IPS DF 4.7 (cell line): ENCODE data around the gene POFUT1.
"Not testable (repeated sequence)": the region's sequence is repeated elsewhere in the genome, so short reads cannot be mapped to it uniquely, and the experiment has no call there.

Experiments
- DNase-seq: peaks from one replicate; pipeline ENCODE4 v3.0.0-alpha.2; 2013; ENCODE audit warnings: low spot score; ENCODE audit errors: extremely low read depth

POFUT1 gene

DNA sequence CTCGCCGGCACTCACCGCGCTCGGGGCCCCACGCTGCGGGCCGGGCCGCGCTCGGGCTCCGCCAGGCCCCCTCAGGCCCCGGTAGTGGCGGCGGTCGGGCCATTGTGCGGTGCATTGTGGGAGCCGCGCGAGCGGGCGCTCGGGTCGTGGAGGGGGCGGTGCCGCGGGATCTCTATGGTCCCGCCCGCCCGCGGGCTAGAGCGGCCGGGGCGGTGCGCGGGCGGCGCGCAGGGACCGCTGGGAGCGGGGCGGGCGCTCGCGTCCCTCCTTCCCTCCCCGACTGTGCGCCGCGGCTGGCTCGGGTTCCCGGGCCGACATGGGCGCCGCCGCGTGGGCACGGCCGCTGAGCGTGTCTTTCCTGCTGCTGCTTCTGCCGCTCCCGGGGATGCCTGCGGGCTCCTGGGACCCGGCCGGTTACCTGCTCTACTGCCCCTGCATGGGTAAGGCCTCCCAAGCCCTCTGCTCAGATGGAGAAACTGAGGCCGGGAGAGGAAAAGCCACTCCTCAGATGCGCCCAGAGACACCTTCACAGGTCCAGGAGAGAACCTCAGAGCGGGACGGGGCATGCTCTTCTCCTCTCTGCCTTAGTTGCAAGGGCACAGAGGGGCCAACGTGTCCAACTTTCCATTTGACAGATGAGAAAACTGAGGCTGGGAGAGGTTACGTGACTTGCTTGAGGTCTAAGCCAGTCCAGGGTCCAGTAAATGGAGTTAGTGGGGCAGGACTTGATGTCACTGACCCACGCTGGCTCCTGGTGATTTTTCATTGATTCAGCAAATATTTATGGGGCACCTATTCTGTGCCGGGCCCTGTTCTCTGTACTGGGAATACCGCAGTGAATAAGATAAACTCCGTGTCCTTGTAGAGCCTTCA is at the start of gene POFUT1, which contains the start of gene PLAGL2:
Gene POFUT1, plus strand, starts transcription at position 255 of the 873 bp plus-strand sequence. Its CDS starts 62 bp downstream, at position 317.
Gene PLAGL2, minus strand, starts transcription at position 118 of the 873 bp plus-strand sequence. CDS start 5,565 bp downstream, outside the sequence.
- DNase-seq, result no peak

DNA sequence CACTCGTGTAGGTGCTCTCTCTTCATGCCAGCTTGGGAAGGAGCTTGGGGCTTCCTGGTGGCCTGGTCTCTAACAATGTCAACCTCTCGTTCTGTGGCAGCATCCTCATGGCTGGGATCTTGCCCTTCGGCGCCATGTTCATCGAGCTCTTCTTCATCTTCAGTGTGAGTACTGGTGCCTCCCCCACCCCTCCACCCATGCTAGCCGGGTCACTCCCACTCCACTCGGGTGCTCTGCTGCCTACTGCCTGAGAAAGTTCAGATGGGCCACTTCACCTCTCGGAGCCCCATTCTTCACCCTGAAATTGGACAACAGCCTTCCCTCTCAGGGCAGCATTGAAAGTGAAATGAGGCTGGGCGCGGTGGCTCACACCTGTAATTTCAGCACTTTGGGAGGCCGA is 49.3 kb upstream of the POFUT1 start:
- no peak for DNase-seq

DNA sequence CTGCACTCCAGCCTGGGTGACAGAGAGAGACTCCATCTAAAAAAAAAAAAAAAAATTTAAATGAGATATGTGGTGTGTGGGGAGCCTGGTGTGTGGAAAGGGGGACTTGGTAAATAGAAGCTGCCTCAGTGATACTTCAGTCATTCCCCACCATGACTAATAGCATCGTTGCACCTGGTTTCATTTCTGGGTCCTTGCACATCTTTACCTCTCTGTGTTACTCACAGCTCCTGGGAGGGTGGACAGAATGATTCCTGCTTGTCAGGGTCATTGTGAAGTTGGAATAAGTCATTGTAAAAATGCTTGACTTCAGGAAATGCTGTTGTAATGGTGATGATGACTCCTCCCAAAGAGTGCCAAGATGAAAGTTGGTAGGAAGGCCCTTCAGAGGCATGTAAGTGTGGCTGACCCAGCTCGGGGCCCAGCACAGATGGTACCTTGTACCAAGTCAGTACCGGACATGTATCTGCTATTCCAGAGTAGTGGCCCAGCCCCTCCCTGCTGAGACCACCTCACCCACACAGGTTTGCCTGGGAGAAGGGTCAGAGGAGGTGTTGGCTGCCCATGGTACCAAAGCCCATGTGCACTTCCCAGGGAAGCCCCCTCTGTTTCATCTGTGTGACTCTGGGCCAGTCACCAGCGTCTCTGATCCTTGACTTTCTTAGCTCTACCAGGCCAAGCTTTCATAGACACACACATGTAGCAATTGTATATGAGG is 48.6 kb upstream of the POFUT1 start:
- DNase-seq, result no peak

DNA sequence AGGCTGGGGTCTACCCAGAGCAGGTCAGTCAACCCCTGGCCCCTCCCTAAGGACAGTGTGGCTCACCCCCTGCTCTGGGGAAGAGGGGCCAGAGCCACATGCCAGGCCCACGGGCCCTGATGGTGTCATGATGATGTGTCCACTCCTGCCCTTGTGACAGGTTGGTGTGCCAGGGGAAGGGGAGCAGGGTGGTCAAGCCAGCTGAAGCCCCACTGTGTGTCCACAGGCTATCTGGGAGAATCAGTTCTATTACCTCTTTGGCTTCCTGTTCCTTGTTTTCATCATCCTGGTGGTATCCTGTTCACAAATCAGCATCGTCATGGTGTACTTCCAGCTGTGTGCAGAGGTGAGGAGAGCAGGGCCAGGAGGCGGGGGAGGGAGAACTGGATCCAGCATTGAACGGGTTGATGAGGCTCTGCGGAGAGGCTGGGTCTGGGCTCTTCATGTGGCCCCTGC is 47.9 kb upstream of the POFUT1 start:
- no peak for DNase-seq

DNA sequence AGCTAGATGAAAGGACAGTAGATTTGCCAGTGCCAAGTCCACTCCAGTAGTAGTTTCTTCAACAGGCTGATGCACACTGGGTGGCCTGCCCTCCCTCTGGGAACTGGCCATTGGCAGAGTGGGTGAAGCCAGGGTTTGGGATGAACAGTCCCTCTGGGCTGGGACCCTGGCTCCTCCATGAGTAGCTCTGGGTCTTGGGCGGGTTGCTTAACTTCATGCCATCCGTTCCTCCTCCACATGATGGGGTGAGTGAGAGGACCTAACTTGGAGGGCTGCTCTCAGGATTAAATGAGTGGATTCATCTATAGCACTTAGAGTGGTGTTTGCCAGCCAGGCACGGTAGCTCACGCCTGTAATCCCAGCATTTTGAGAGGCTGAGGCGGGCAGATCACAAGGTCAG is 47.3 kb upstream of the POFUT1 start:
- DNase-seq, result no peak

DNA sequence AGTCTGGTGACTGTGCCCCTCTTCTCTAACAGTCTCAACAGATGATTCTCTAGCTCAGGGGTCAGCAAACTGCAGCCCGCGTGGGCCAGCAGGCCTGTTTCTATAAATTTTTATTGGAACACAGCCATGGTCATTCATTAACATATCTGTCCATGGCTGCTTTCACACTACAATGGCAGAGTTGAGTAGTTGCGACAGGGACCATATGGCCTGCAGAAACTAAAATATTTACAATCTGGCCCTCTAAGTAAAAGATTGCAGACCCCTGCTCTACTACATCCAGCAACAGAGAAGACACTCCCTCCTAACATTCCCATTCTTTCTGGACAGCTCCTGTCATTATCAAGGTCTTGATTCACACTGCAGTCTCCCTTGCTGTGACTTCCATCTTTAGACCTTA is 45.3 kb upstream of the POFUT1 start:
- no peak for DNase-seq

DNA sequence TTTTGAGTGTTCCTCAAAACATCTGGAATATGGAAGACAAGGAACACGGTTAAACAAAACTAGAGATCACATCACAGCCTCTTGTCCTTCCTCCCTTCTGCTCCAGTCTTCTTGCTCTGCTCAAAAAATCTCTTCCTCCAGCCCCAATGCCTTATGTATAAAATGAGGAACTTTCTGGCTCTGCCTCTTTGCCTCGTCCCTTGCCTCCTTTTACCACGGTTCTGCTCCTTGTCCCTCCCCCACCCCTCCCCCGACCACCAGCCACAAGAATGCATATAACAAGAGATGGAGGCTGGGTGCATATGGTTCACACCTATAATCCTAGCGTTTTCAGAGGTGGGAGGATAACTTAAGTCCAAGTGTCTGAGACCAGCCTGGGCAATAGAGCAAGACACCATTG is 43.7 kb upstream of the POFUT1 start:
- no peak for DNase-seq

DNA sequence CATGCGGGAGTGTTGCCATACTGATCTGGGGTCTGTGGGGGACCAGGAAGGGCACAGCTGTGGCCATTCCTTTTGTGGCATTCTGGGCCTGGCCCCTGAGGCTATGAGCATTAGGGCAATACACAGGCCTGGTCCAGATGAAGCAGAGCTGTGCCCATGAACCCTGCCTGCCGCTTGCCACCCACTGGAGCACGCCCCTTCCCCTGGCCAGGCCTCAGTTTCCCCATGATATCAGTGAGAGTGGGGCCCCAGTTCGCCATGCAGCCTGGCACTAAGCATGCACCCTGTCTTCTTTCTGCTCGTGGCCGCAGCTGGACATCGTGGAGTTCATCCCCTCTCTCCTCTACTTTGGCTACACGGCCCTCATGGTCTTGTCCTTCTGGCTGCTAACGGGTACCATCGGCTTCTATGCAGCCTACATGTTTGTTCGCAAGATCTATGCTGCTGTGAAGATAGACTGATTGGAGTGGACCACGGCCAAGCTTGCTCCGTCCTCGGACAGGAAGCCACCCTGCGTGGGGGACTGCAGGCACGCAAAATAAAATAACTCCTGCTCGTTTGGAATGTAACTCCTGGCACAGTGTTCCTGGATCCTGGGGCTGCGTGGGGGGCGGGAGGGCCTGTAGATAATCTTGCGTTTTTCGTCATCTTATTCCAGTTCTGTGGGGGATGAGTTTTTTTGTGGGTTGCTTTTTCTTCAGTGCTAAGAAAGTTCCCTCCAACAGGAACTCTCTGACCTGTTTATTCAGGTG is 42.5 kb upstream of the POFUT1 start:
- DNase-seq, result no peak

DNA sequence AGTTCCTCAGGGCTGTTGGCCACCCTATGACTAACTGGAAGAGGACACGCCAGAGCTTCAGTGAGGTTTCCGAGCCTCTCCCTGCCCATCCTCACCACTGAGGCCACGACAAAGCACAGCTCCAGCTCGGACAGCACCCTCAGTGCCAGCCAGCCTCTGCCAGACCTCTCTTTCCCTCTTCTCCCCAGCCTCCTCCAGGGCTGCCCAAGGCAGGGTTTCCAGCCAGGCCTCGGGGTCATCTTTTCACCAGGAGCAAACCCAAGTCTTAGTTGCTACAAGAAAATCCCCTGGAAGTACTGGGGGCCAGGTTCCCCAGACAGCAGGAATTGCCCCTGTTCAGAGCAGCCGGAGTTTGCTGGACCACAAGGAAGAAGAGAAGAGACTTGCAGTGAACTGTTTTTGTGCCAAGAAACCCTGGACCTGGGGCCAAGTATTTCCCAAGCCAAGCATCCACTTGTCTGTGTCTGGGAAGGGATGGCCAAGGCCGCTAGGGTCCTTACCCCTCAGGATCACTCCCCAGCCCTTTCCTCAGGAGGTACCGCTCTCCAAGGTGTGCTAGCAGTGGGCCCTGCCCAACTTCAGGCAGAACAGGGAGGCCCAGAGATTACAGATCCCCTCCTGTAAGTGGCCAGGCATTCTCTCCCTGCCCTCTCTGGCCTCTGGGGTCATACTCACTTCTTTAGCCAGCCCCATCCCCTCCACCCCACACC is 41.7 kb upstream of the POFUT1 start:
- no peak for DNase-seq

DNA sequence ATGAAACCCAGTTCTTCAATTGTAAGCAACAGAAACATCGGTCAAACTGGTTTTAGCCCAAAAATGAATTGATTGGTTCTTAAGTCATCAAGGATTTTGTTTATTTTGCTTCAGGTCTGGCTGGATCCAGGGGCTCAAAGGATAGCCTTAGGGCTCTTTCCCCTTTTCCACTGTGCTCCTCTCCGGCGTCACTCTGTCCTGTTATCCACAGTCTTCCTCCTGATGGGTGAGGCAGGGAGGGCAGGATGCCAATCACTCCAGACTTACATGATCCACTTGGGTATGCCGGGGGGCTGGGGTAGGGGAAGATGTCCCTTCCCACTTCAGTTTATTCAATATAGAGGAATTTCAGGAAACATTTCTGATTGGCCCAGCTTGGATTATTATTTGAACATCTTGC is 40.1 kb upstream of the POFUT1 start:
- DNase-seq, result no peak

DNA sequence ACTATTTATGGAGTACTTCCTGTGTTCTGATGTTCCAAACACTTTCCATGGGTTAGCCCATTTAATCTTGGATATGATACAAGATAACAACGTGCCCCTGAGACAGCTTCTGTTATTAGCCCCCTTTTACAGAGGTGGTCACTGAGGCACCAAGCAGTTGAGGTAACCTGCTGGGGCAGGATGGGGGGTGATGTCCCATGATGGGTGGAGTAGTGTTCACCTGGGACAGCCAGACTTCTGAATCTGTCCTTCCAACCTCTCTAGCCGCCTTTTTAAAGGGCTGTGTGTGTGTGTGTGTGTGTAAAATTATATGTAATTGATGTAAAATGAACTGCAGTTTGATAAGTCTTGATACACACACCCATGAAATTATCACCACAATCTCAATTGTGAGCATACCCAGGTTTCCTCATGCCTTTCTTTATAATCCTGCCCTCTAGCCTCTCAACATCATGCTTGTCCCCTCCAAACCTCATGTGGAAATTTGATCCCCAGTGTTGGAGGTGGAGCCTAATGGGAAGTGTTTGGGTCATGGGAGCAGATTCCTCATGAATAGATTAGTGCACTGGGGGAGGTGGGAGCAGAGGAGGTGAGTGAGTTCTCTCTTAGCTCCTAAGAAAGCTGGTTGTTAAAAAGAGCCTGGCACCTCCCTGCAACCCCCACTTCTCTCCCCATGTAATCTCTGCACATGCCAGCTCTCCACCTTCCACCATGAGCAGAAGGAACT is 39.3 kb upstream of the POFUT1 start:
- no peak for DNase-seq

DNA sequence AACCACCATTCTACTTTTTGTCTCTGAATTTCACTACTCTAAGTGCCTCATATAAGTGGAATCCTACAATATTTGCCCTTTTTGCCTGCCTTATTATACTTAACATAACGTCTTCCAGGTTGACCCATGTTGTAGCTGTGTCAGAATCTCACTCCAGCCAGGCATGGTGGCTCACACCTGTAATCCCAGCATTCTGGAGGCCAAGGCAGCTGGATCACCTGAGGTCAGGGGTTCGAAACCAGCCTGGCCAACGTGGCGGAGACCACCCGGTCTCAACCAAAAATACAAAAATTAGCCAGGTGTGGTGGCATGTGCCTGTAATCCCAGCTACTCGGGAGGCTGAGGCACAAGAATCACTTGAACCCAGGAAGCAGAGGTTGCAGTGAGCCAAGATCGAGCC is 30.0 kb upstream of the POFUT1 start:
- not testable (repeated sequence) for DNase-seq

DNA sequence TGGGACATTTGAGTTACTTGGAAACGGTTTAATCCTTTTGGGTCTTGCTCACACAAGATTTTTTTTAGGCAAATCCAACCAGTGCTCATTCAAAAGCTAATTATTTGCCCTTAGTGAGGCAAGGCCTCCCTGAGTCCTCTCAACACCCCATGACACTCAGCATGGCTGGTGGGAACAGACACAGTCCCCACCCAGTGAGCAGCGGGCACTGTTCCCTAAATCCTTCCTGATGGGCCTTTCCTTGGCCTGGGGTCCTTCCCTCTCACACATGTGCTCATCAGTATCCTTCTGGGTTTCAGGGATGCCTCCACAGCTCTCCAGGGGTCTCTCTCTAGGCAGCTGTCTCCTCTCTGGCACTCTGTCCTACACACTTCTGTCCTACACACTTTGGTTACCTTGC is 28.2 kb upstream of the POFUT1 start:
- DNase-seq, result no peak

DNA sequence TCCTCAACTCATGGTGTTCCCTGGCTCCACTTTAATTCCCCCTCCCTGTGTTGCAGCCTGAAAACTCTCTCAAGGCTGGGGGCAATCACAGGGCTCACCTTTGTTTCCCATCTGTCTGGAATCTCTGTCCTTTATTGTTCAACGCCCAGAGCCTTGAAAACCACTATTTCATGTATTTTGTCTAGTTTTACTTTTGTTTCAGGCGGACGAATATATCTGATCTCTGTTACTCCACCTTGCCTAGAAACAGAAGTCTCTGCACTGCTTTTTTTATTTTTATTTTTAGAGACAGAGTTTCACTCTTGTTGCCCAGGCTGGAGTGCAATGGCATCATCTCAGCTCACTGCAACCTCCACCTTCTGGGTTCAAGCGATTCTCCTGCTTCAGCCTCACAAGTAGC is 27.7 kb upstream of the POFUT1 start:
- no peak for DNase-seq

DNA sequence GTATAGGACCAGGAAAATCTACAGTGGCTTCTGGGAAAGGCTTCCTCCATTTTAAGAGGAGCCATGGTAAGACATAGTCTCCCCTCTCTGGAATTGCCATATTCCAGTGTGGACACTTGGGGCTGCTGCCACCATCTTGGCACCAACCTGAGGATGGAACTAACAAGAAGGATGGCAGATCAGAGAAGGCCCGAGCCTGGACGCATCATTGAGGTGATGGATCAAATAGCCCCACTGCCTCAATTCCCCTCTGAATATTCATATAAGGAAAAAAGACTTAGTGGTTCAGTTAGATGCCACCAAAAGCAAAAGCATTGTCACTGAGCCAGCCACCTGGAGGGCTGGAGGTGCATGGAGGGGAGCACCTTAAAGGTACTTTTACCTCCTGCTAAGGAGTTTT is 26.1 kb upstream of the POFUT1 start:
- DNase-seq, result no peak

DNA sequence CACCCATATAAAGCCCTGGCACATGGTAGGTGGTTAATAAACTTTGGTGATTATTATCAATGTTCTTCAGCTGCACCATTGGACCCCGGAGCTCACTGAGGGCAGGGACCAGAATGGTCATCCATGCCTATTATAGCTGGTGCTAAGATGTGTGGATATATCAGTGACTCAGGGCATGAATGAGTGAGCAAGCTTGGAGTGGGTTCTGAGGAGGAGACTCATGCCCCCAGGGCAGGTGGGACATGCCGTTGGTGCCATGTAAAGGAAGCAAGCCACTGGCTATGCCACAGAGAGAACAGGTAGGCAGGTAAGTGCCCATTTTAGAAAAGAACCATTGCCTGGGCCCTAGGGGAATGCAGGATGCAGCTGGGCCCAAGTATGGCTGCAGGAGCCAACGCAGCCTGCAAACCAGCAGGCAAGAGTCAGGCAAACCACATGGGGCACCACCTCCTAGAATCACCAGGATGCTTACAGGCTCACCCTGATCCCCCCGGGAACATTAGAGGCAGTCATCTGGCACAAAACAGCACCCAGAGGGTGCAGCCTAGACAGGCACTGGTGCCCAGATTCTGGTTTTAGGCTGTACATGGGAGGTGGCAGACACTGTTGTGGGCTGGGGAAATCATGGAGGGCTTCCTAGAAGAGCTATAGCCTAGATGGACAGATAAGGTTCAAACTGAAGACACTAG is 23.6 kb upstream of the POFUT1 start:
- DNase-seq, result no peak

DNA sequence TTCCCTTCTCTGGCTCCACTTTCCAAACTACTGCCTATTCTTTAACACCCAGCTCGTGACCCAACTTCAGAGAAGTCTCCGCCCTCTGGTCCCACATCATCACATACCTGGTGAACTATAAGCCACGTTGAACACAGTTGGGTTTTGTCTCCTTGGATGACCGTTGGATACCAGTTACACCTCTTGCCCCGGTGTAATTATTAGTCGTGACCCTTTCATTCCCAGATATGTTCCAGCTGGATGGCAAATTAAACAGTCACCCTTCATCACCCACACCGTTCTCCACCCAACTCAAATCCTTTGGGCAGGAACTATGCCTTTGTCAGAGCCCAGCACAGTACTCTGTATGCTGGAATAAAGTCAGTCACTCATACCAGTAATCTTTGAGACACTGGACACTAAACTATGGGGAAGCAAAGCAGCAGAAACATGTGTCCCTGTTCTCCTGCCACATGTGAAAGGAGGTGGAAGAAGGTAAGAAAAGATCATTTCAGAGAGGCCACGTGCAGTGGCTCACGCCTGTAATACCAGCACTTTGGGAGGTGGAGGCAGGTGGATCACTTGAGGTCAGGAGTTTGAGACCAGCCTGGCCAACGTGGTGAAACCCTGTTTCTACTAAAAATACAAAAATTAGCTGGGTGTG is 22.6 kb upstream of the POFUT1 start:
- no peak for DNase-seq

DNA sequence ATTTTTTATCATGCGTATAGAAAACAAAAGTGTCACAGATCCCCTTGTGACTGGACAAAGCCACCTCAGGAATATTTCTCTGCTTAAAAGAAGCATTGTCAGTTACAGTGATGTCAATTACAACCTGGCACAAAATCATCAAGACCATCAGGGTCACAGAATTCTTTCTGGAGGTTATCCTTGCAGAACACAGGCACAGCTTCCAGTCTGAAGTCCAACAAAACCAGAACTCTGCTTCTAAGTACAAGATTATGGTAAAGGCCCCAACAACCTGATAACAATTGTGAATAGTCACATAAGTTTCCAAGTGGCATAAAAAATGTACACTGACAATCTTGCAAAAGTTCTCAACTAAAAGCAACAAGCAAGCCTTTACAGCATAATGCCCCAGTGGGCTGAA is 21.2 kb upstream of the POFUT1 start:
- DNase-seq, result no peak

DNA sequence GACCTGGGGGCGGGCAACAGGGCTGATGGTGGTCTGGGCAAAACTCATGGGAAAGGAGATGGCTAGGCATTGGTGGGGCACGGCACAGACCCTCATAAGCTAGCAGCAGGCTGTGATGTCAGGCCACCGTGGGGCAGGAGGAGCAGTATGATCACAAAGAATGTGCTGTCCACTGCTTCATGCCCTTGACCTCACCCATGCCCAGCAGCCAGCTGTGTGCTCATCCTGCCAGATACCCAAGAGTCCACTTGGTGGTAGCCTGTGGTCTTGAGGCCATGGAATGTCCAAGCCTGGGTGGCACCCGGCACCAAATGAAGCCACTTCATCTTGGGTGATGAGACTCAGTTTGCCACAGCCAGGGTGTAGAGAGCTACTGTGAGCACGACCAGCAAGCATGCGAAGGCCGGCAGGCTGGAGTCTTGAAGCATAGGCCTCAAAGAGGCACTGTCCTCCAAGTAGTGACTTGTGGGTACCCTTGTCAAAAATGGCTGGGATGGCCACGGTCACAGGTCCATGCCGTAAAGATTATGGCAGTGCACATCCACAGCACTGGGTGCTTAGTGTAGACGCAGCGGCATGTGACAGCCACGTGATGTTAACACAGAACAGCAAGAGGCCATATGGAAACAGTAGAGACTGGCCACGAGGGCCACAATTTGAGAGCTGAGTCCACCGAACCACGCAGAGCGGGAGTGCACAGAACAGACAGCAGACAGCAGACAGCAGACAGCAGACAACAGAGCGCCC is 19.1 kb upstream of the POFUT1 start:
- DNase-seq, result no peak
